Measurements from ENCODE around the gene GNG8.
"Not testable (repeated sequence)": the region's sequence is repeated elsewhere in the genome, so short reads cannot be mapped to it uniquely, and the experiment has no call there.

The GNG8 gene

DNA sequence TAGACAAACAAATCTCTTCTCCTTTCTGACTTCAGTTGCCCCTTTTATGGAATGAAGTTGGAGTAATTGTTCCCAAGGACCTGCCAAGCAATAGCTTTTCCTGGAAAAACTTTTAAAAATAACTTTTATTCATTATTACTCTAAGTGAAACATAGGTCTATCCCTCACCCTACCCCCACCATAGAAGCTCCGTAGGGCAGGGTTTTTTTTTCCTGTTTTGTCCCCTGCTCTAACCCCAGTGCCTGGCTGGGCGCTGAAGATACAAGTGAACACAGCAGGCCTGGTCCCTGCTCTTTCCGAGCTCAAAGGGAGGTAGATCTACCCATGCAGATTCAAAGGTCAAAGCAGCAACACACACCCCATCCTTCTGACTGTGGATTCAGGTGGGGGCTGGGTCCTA lies 8.7 kb upstream of the GNG8 start:
- no peak for DNase-seq

GRCh38 chr19:46640656-46641055 lies 4.7 kb upstream of the GNG8 start:
- DNase-seq: no peak

- no peak for DNase-seq
Measured at GRCh38 chr19:46639358-46640182, 3.6 kb upstream of the GNG8 start.

DNA sequence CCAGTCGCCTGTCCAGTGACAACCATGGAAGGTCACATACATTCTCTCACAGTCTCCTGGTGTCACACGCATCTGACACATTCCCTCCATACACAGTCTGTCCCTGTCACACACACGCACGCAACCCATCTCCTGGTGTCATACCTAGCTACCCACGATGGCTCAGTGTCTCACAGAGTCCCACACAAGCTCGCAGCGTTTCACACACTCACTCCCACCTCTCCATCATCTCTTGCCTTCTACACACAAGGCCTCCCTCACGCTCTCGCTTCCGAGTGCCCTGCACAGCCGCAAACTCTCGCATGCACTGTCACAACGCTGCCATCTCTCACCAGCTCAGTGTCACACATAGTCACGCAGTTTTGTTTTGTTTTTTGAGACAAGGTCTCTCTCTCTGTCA lies 1.2 kb upstream of the GNG8 start:
- DNase-seq: no peak

DNA sequence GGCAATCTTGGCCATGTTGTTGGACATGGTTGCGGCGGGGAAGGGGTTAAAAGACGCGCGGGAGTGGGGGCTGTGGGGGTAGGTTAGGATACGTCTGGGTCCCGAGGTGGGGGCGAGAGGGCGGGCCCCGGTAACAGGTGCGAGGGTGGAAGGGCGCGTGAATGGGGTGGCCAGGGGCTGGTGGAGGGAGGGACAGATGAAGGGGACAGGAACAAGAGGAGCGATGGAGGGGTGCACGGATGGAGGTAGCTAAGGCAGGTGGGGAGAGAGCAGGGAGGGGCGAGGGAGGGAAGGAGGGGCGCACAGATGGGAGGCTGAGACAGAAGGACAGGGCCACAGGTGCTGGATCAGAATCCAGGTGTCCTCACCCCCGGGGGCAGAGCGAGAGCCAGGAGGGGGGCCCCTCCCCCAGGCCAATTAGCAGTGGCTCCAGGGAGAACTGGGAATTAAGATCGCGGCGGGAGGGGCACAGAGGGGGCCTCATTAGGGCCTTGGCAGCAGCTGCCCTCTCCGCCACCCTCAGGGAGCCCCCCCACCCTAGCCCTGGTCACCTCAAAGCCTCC lies 1.3 kb downstream of the GNG8 start:
- no peak for DNase-seq

- DNase-seq: peak; percentile 38
Measured at GRCh38 chr19:46634045-46634655, 1.9 kb downstream of the GNG8 start.

DNA sequence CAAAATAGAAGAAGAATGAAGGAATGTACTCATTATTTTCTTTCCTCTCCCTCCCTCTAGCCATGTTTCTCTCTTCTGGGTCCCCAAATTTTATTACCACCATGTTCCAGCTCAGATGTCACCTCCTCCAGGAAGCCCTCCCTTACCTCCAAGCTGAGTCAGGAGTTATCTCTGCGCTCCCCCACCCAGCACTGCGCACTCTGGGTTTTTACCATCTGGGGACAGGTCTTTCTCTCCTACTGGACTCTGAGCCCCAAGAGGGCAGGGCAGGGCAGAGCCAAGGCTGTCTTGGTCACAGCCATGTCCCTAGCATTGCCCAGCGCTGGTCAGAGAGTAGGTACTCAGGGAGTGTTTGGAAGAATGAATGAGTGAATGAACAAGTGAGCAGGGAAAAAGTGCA lies 2.9 kb downstream of the GNG8 start:
- no peak for DNase-seq

GRCh38 chr19:46631481-46631880 lies 4.5 kb downstream of the GNG8 start:
- DNase-seq: no peak

- no peak for DNase-seq
Measured at GRCh38 chr19:46630586-46631205, 5.3 kb downstream of the GNG8 start.

DNA sequence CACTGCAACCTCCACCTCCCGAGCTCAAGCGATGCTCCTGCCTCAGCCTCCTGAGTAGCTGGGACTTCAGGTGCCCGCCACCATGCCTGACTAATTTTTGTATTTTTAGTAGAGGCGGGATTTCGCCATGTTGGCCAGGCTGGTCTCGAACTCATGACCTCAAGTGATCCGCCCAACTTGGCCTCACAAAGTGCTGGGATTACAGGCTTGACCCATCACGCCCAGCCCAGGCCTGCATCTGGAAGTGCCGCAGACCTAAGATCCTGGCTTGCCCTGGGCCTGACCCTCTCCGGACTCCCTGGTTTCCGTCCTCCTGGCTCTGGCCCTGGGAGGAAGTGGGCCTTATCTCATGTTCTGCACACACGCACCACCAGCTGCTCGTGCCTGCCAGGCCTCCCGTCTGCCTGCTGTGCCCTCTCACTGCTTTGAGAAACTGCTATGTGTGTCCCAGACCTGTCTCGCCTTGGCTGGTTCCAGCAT lies 6.4 kb downstream of the GNG8 start:
- no peak for DNase-seq

DNA sequence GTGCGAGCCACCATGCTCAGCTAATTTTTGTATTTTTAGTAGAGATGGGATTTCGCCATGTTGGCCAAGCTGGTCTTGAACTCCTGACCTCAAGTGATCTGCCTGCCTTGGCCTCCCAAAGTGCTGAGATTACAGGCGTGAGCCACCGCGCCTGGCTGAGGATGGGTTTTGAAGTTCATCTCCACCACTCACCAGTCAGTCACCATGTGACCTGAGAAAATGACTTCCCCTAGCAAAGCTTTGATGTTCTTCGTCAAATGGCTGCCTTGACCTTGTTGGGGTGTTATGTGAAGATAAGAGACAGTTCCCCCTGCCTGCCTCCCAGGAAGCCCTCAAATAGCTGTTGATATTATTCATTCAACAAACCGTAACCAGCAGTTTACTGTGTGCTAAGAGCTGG lies 7.0 kb downstream of the GNG8 start:
- not testable (repeated sequence) for DNase-seq

DNA sequence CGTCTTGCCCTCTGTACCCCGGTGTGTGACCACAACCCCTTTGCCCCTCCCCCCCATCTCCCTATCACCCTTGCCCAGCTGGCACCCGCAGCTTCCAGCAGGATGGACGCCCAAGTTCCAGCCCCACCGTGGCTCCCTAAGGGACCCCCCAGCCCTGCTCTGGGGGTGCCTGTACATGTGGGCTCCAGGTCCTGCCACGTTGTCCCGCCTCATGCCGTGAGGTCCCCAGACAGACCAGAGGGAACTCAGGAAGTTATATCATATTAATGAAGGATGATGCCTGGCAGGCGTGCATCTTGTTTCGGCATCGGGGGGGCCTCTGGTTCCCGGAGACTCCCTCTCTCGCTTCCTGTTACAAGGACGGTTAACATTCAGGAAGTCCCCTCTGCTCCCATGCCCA lies 9.6 kb downstream of the GNG8 start:
- no peak for DNase-seq

DNA sequence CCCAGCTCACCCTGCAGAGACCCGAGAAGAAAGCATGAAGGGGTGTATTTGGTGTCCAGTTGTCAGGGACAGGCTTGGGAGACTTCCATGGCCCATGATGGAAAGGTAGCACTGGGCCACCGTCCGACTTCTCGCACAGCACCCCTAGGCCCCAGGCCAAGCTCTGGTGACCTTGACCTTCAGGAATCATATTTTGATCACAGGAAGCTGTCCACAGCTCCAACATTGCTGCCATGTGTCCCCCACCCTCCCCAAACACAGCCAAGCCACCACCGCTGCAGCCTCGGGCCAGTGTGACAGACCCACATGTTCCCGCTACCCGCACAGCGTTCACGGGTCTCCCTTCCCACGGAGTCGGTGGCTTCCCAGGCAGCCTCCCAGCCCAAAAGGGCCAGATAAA lies 10.3 kb downstream of the GNG8 start:
- no peak for DNase-seq

- DNase-seq: peak; percentile 36
Measured at GRCh38 chr19:46624958-46625661, 10.9 kb downstream of the GNG8 start, which contains the start of gene PTGIR. PTGIR (minus strand) TSS chr19:46625089; CDS start chr19:46624225, 864 bp downstream.

DNA sequence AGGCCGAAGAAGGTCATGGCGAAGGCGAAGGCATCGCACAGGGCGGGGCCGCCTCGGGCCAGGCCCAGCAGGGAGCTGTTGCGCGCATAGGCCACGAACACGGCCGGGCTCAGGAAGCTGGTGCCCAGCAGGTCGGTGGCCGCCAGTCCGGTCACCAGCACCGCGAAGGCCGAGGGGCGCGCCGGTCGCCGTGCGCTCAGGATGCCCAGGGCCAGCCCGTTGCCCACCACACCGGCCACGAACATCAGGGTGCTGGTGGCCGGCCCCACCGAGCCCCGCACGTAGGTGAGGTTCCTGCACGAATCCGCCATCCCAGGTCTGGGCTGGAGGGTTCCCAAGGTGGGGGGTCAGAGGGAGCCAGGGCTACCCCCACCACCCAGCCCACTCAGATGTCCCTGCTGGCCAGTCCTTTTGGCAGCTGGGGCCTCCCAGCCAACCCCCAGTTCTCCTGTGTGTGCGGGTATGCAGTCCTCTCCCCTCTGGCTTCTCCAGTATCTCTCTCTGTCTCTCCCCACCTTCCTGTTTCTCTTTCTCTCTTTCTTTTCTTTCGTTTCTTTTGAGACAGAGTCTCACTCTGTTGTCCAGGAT lies 12.0 kb downstream of the GNG8 start:
- no peak for DNase-seq

DNA sequence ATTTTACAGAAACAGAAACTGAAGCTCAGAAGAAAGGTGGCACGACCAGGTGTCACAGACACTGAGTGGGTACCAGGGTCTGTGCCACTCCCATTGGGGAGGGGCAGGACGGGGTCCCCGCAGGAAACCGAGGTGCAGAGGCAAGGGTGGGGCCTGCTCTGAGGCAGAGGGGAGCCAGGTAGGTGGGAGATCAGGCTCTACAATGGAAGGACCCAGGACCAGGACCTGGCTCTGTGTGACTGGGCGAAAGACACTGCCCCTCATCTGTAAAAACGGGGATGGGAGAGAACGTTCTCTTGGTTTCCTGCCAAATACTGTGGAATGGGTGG lies 13.9 kb downstream of the GNG8 start:
- DNase-seq: no peak

DNA sequence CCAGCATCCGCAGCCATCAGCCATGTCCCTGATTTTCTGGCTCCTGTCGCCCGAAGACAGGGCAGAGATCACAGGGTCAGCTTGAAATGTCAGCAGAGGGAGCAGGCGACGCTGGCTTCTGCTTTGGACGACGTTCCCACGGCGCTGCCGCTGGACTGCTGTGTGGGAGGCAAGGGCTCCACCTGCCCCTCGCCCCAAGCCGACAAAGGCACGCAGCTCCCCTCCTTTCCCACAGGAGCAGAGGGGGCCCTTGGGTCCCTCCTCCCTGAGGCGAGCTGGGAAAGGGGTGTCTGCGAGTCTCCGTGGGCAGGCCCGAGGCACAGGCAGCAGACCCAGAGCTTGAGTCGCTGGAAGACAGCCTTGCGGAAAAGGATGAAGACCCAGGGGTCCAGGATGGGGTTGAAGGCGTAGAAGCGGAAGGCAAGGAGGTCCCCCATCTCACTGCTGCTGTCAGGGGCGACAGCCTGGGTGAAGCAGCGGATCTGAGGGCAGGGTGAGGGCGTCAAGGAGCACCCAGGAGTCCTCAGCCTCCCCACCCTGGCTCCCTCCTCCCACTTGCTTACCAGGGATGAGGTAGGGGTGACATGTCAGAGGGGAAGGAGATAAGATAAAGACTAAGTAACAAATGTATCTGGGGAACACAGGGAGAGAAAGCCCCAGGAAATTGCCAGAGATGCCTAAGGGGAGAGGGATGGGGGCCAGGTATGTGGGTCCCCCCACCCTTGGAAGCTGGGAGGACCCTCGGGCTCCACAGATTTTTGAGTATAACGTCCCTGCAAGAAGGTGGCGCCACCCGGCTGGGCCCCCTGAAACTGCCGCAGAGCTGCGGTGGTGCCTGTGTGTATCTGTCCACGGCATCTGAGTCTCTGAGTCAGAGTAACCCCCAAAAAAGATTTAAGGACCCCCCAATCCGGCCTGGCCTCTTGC lies 14.5 kb downstream of the GNG8 start:
- DNase-seq: no peak

DNA sequence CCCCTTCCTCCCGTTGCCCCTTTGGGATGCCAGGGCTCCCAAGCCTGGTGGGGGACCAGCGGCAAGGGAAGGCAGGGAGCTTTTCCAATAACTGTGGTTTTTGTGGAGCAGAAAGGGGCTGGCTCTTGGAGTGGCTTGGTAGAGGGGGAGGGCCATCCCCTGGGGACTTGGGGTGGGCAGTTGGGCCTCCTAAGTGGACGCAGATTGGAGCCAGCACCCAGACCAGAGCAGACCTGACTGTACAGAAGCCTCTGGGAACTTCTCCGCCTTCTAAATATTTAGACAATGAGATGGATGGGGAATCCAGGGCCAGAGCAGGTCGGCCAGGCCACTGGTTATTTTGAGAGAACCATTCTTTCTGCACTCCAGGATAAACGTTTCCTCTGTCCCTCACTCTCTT lies 15.3 kb downstream of the GNG8 start:
- no peak for DNase-seq

DNA sequence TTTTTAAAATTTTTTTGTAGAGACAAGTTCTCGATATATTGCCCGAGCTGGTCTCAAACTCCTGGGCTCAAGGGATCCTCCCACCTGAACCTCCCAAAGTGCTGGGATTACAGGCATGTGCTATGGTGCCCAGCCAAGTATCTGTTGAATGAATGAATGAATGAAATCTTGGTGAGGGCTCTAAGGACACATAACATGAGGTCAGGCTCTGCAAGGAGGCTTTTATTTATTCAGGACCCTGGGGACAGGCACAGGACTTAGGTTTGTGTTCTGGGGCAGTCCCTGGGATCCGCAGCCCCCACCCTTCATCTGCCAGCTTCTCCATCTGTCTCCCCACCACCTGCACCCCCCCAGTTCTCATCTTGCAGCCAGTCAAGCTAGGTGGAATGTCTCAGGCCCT lies 15.7 kb downstream of the GNG8 start:
- no peak for DNase-seq

GRCh38 chr19:46618670-46619231 lies 17.3 kb downstream of the GNG8 start:
- peak; percentile 14 for DNase-seq

- no peak for DNase-seq
Measured at GRCh38 chr19:46617601-46618000, 18.4 kb downstream of the GNG8 start.

Measured in DMS153 (cell line).